Esophagus muscularis mucosa (tissue), 4 donors: ENCODE data around the gene CLPTM1. TPM values are rescaled to one million over a fixed set of nuclear protein-coding genes. Genes with fewer than 3 reads are reported as not detected.

ENCODE experiments used
- DNase-seq: peaks from one replicate; pipeline ENCODE4 v3.0.0-alpha.2; 2017; ENCODE audit errors: extremely low spot score
- H3K27ac ChIP-seq, 4 donors: fragments of 200-600 bp; sonication (generic); replicated peaks in 1 of 4; 1 replicate in 3 of 4; 2 replicates in 1 of 4; pipeline ENCODE4 v1.5.1; 2016 to 2019; ENCODE audit warnings: mild to moderate bottlenecking in 1 of 4
- H3K27me3 ChIP-seq, 4 donors: fragments of 200-600 bp; sonication (generic); one replicate each; pipeline versions ENCODE4 v1.5.1 to v1.6.0; 2016 to 2019
- H3K36me3 ChIP-seq, 4 donors: fragments of 200-600 bp; sonication (generic); one replicate each; pipeline ENCODE4 v1.5.1; 2016 to 2019
- H3K4me1 ChIP-seq, 4 donors: fragments of 200-600 bp; sonication (generic); one replicate each; pipeline ENCODE4 v1.5.1; 2016 to 2019
- H3K4me3 ChIP-seq, 4 donors: fragments of 200-600 bp; sonication (generic); 1 replicate in 2 of 4; 2 replicates in 2 of 4; pipeline ENCODE4 v1.5.1; 2016 to 2019; ENCODE audit warnings: mild to moderate bottlenecking in 4 of 4, moderate library complexity in 1 of 4
- H3K9me3 ChIP-seq, 4 donors: fragments of 200-600 bp; sonication (generic); 1 replicate in 3 of 4; 2 replicates in 1 of 4; pipeline ENCODE4 v1.5.1; 2016 to 2019
- EP300 ChIP-seq: sonication (generic); formaldehyde crosslinking; IDR thresholded peaks from one replicate; pipeline ENCODE4 v1.6.1; 2017; ENCODE audit warnings: antibody characterized with exemption
- POLR2A ChIP-seq: fragments of 450-650 bp; IDR thresholded peaks from one replicate; pipeline ENCODE4 v1.6.1; 2017; ENCODE audit warnings: antibody characterized with exemption, moderate library complexity, mild to moderate bottlenecking, low read depth
- POLR2AphosphoS5 ChIP-seq, 2 donors: sonication (generic); formaldehyde crosslinking; IDR thresholded peaks; one replicate each; pipeline ENCODE4 v1.6.1; 2017; ENCODE audit warnings: antibody characterized with exemption in 2 of 2
- WGBS: methylation state at CpG from one replicate; pipeline ENCODE4 v1.1.5; 2018; 5-methylcytosine and 5-hydroxymethylcytosine counted together
- intact Hi-C: fragments of 100-400 bp; cut with DNase I; formaldehyde crosslinking; loops from one replicate; pipeline ENCODE4 v1.15.1; 2023
- total RNA-seq, 4 donors: library from RNA; depleted of rRNA; stranded (reverse); fragments of >200 nt; gene quantifications; one replicate each; pipeline versions ENCODE4 v1.1.0 to v1.2.1, GENCODE V29; 2016
- TF ChIP-seq, protein P1 (sequence below), 3 experiments: fragments of 200-600 bp in 2 of 3; fragments of 450-650 bp in 1 of 3; sonication (generic) in 2 of 3; IDR thresholded peaks; one replicate each; pipeline ENCODE4 v1.5.1; 2017 to 2019; ENCODE audit warnings: antibody characterized with exemption in 3 of 3, mild to moderate bottlenecking in 2 of 3, moderate library complexity in 1 of 3

CLPTM1 gene
- total RNA-seq, 4 donors from 2014 or later: 46.6 to 154 (median 79.5) TPM

DNA sequence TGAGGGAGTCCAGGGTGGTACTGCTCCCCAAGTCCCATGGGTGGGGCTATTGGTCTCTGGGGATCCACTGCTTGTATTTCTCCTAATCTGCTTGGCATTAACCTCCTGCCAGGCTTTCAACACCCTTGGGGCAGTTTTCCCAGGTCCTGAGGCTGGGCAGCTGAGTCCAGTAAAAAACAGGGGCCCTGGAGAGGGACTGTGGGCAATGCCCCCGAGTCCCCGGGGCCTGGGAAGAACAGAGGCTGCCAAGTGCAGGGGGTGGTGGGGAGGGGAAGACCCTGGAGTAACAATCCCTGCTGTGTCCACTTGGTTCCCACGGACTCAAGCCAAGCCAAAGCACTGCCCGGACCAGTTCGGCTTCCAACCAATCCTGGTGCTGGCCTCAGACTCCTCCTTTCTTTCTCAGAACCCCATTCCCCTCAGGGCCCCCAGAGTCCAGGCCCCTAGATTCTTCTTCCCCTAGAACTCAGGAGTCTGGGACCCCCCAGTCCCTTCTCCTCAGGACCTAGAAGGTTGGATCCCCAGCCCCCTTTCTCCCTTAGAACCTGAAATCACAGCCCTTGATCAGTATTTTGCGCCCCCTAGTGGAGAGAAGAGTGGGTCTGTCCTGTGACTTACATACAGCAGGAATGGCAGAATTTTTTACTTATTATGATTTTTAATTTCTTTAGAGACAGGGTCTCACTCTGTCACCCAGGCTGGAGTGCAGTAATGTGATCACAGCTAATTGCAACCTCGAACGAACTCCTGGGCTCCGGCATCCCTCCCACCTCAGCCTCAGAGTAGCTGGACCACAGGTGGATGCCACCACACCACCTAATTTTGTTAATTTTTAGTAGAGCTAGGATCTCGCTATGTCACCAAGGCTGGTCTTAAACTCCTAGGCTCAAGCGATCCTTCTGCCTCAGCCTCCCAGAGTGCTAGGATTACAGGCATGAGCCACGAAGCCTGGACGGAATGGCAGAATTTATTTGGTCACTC lies 3.7 kb upstream of the CLPTM1 start:
- DNase-seq: no peak
- H3K36me3 ChIP-seq: peaks cover 0 to 31% (median 13%) of the 10 kb centered on the region in 4 donors
- TF ChIP-seq POLR2A: no peak
- TF ChIP-seq, protein P1, sequence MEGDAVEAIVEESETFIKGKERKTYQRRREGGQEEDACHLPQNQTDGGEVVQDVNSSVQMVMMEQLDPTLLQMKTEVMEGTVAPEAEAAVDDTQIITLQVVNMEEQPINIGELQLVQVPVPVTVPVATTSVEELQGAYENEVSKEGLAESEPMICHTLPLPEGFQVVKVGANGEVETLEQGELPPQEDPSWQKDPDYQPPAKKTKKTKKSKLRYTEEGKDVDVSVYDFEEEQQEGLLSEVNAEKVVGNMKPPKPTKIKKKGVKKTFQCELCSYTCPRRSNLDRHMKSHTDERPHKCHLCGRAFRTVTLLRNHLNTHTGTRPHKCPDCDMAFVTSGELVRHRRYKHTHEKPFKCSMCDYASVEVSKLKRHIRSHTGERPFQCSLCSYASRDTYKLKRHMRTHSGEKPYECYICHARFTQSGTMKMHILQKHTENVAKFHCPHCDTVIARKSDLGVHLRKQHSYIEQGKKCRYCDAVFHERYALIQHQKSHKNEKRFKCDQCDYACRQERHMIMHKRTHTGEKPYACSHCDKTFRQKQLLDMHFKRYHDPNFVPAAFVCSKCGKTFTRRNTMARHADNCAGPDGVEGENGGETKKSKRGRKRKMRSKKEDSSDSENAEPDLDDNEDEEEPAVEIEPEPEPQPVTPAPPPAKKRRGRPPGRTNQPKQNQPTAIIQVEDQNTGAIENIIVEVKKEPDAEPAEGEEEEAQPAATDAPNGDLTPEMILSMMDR (IDR thresholded peaks at IDR 0.05): peak; percentile 79 to 83 (median 80)
- TF ChIP-seq POLR2AphosphoS5 (IDR thresholded peaks at IDR 0.05): no peak
- TF ChIP-seq EP300: no peak
- H3K4me3 ChIP-seq: no peak overlapping the region
- no peaks in the 10 kb centered on the region for H3K9me3 ChIP-seq
- peaks cover 24 to 42% (median 39%) of the 10 kb centered on the region in 4 donors for H3K4me1 ChIP-seq
- 41% methylated on average over 11 of the region's 13 CpGs for whole genome bisulfite sequencing
- H3K27ac ChIP-seq: peak overlapping the region in 3 of 4 donors; percentile 33 to 46 (median 36)
- intact Hi-C loops: loop anchor here (1.0 kb wide), 1 partner anchor 47 kb away; no protein-coding TSS in a partner anchor
- no peaks in the 10 kb centered on the region for H3K27me3 ChIP-seq

DNA sequence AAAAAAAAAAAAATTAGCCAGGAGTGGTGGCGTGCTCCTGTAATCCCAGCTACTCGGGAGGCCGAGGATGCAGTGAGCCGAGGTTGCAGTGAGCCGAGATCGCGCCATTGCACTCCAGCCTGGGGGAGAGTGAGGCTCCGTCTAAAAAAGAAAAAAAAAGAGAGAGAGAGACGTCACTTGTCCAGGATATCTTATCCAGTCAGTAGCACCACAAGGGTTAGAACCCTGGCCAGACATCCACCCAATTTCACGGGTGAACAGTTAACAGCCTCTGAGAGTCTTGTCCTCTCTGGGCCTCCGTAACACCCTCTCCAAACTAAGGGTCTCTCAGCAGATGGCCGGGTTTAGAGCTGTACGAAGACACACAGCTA lies 917 bp upstream of the CLPTM1 start:
- Histone ChIP-seq H3K36me3 (peaks cover 0 to 24% (median 13%) of the 10 kb centered on the region in 4 donors), H3K27ac (peak overlapping the region; percentile 81 to 93 (median 90)), H3K27me3 (no peaks in the 10 kb centered on the region), H3K4me3 (peak overlapping the region; percentile 69 to 99 (median 92)), H3K9me3 (no peaks in the 10 kb centered on the region), H3K4me1 (peaks cover 37 to 70% (median 66%) of the 10 kb centered on the region in 4 donors)
- WGBS: 29% methylated on average over 13 of the region's 13 CpGs
- TF ChIP-seq EP300: no peak
- DNase-seq: no peak
- intact Hi-C loops: no loop called here

DNA sequence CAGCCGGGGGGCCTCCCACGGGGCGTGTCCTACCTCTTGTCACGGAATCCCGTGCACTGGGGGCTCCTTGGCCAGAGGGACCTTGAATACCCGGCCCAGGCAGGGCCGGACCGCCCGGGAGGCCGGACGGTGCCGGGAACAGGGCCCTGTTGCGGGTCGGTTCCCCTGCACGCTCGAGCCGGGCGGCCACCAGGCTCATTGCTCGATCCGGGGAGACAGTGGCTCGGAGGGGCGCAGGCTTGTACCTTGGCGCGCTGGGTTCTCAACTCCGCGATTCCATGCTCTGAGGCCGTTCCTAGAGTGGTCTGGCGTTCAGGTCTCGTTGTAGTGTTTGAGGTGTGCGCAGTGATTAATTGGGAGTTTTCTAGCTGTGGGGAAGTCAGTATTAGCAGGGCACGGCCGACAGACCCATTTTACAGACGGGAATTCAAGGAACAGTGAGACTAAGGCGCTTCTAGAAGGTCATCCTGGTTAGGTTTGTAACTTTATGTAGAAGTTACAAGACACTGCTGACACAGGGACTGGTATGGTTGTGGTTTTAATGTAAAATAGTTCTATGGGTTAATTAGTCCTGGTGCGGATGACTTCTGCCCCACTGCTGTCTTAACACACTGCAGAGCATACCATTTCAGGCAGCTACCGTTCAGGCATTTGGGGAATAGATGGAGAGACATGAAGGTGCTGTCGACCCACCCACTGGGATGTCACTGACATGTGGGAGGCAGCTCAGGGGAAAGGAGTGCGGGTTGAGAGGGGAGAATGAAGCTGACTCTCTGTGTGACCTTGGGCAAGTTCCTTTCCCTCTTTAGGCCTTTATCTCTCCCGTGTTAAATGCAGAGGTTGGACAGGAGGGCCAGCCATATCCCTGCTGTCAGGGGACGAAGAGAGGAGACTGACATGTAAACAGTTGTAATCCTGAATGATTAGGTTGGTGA lies 592 bp downstream of the CLPTM1 start:
- H3K27me3 ChIP-seq: no peaks in the 10 kb centered on the region
- no peaks in the 10 kb centered on the region for H3K9me3 ChIP-seq
- H3K4me1 ChIP-seq: peaks cover 40 to 81% (median 73%) of the 10 kb centered on the region in 4 donors
- H3K4me3 ChIP-seq: peak overlapping the region; percentile 69 to 99 (median 92)
- 7% methylated on average over 14 of the region's 40 CpGs for WGBS
- H3K27ac ChIP-seq: peak overlapping the region; percentile 81 to 93 (median 90)
- TF ChIP-seq, protein P1 (IDR thresholded peaks at IDR 0.05): no peak
- no peak for TF ChIP-seq POLR2AphosphoS5 (IDR thresholded peaks at IDR 0.05)
- no peak for TF ChIP-seq POLR2A
- no peak for TF ChIP-seq EP300
- intact Hi-C loops: no loop called here
- DNase-seq: no peak
- H3K36me3 ChIP-seq: peaks cover 0 to 19% (median 8%) of the 10 kb centered on the region in 4 donors

DNA sequence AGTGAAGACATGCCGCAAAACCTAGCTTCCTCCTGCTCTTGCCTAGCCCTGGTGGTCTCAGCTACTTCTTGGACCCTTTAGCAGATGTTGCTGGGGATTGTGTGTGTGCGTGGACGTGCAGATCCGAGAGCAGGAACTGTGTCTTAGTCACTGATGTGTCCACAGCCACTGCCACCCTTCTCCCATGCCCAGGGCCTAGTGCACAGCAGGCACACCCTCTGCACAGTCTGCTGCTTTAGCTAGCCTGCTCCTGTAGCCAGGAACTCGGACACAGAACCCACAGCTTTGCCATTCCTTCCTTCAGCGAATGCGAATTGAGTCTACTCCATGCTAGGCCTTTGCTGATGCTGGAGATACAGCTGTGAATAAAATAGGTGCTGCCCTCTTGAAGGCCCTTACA lies 2.3 kb downstream of the CLPTM1 start:
- Histone ChIP-seq H3K9me3 (no peaks in the 10 kb centered on the region), H3K36me3 (peaks cover 7 to 34% (median 21%) of the 10 kb centered on the region in 4 donors), H3K4me3 (no peak overlapping the region), H3K4me1 (peaks cover 35 to 68% (median 61%) of the 10 kb centered on the region in 4 donors), H3K27ac (no peak overlapping the region), H3K27me3 (no peaks in the 10 kb centered on the region)
- intact Hi-C loops: no loop called here
- DNase-seq: no peak
- TF ChIP-seq, protein P1 (IDR thresholded peaks at IDR 0.05): no peak
- TF ChIP-seq POLR2A (no peak), POLR2AphosphoS5 (IDR thresholded peaks at IDR 0.05) (no peak), EP300 (no peak)
- WGBS: 77% methylated on average over 7 of the region's 7 CpGs
